Spleen (tissue), 7 donors: ENCODE measurements around the gene PCNX2.

Experiments used
- POLR2AphosphoS5 ChIP-seq, 3 donors: sonication (generic); formaldehyde crosslinking; IDR thresholded peaks; one replicate each; pipeline ENCODE4 v1.5.1; 2017; ENCODE audit warnings: antibody characterized with exemption in 3 of 3
- TF ChIP-seq, protein P1 (sequence below), 11 experiments: fragments of 200-600 bp in 7 of 11; fragments of 450-650 bp in 4 of 11; sonication (generic) in 4 of 11; IDR thresholded peaks in 8 of 11; conservative IDR thresholded peaks in 3 of 11; 1 replicate in 7 of 11; 2 replicates in 4 of 11; pipeline versions ENCODE4 v1.4.0 to v1.8.0; 2016 to 2021; ENCODE audit warnings: antibody characterized with exemption in 11 of 11, inconsistent platforms in 4 of 11, mild to moderate bottlenecking in 1 of 11
- donor health status: DM: no; HTN: no; CAD: no; lungs with moderate emphysema.
- donor health status: DM: no; HTN: no; CAD: no.
- donor health status: DM: no; HTN: no; CAD: no.

DNA sequence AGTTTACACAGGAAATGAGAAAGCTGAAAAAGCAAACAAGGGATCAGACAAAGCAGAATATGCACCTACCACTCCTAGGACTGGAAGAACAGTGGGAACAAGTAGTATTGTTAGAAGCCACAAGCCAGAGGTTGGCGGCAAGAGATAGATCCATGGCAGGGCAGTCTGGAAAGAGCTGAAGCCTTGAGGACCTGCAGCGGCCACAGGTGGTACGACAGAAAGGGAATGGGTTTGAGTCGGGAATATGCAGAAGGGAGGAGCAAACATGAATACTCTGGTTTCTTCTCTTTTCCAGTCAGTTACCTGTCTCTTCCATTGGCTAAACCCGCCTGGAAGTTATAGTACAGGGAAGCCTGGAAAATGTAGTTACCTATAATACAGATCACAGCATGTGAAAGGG, 3.9 kb upstream of the PCNX2 start:
- TF ChIP-seq, protein P1, sequence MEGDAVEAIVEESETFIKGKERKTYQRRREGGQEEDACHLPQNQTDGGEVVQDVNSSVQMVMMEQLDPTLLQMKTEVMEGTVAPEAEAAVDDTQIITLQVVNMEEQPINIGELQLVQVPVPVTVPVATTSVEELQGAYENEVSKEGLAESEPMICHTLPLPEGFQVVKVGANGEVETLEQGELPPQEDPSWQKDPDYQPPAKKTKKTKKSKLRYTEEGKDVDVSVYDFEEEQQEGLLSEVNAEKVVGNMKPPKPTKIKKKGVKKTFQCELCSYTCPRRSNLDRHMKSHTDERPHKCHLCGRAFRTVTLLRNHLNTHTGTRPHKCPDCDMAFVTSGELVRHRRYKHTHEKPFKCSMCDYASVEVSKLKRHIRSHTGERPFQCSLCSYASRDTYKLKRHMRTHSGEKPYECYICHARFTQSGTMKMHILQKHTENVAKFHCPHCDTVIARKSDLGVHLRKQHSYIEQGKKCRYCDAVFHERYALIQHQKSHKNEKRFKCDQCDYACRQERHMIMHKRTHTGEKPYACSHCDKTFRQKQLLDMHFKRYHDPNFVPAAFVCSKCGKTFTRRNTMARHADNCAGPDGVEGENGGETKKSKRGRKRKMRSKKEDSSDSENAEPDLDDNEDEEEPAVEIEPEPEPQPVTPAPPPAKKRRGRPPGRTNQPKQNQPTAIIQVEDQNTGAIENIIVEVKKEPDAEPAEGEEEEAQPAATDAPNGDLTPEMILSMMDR (IDR thresholded peaks at IDR 0.05 in 8 of 11, conservative IDR thresholded peaks at IDR 0.05 in 3 of 11), result no peak
- no peak for TF ChIP-seq POLR2AphosphoS5 (IDR thresholded peaks at IDR 0.05)
